Measurements from ENCODE around the gene ABCA6.
"Not testable (repeated sequence)": the region's sequence is repeated elsewhere in the genome, so short reads cannot be mapped to it uniquely, and the experiment has no call there.

Gene ABCA6

GRCh38 chr17:69141431-69142174 lies at the start of gene ABCA6:
Gene ABCA6 (minus strand): TSS chr17:69141895. CDS start chr17:69140703, 1,192 bp downstream.
- DNase-seq (ENCODE audit: low spot score): no peak

GRCh38 chr17:69188796-69189195 lies 47.1 kb upstream of the ABCA6 start:
- DNase-seq (ENCODE audit: low spot score): no peak

- no peak for DNase-seq (ENCODE audit: low spot score)
These were observed 46.4 kb upstream of the ABCA6 start for GRCh38 chr17:69188064-69188463.

GRCh38 chr17:69187294-69187693 lies 45.6 kb upstream of the ABCA6 start:
- DNase-seq (ENCODE audit: low spot score): no peak

GRCh38 chr17:69179227-69179952 lies 37.7 kb upstream of the ABCA6 start:
- DNase-seq (ENCODE audit: low spot score): no peak

GRCh38 chr17:69176457-69176795 lies 34.7 kb upstream of the ABCA6 start:
- no peak for DNase-seq (ENCODE audit: low spot score)

GRCh38 chr17:69175625-69176456 lies 34.1 kb upstream of the ABCA6 start:
- no peak for DNase-seq (ENCODE audit: low spot score)

GRCh38 chr17:69175262-69175624 lies 33.5 kb upstream of the ABCA6 start:
- no peak for DNase-seq (ENCODE audit: low spot score)

GRCh38 chr17:69173118-69173517 lies 31.4 kb upstream of the ABCA6 start:
- no peak for DNase-seq (ENCODE audit: low spot score)

GRCh38 chr17:69170377-69170776 lies 28.7 kb upstream of the ABCA6 start:
- no peak for DNase-seq (ENCODE audit: low spot score)

GRCh38 chr17:69168642-69169041 lies 26.9 kb upstream of the ABCA6 start:
- not testable (repeated sequence) for DNase-seq (ENCODE audit: low spot score)

GRCh38 chr17:69166957-69167356 lies 25.3 kb upstream of the ABCA6 start:
- DNase-seq (ENCODE audit: low spot score): no peak

- DNase-seq (ENCODE audit: low spot score): no peak
These were observed 22.5 kb upstream of the ABCA6 start for GRCh38 chr17:69164206-69164605.

- no peak for DNase-seq (ENCODE audit: low spot score)
These were observed 17.7 kb upstream of the ABCA6 start for GRCh38 chr17:69159418-69159817.

- no peak for DNase-seq (ENCODE audit: low spot score)
These were observed 12.6 kb upstream of the ABCA6 start for GRCh38 chr17:69154267-69154666.

GRCh38 chr17:69150333-69150732 lies 8.6 kb upstream of the ABCA6 start:
- no peak for DNase-seq (ENCODE audit: low spot score)

- DNase-seq (ENCODE audit: low spot score): no peak
These were observed 5.8 kb upstream of the ABCA6 start for GRCh38 chr17:69147460-69147859.

- DNase-seq (ENCODE audit: low spot score): no peak
These were observed 2.9 kb upstream of the ABCA6 start for GRCh38 chr17:69144331-69145255.

GRCh38 chr17:69143683-69144231 lies 2.1 kb upstream of the ABCA6 start:
- DNase-seq (ENCODE audit: low spot score): no peak

- DNase-seq (ENCODE audit: low spot score): no peak
These were observed 1.5 kb upstream of the ABCA6 start for GRCh38 chr17:69143151-69143550.

GRCh38 chr17:69142175-69142802 lies 594 bp upstream of the ABCA6 start:
- no peak for DNase-seq (ENCODE audit: low spot score)

Measured in hematopoietic multipotent progenitor cell treated with erythropoietin and hydrocortisone succinate and interleukin-3 and kit ligand, for 15 days (in vitro differentiated cells).